RPMI8226 (cell line): ENCODE data around the gene ALOX5AP.
A peak's percentile ranks its signal among the peaks of the same experiment; 100 is the strongest.
"Not testable (repeated sequence)": the region's sequence is repeated elsewhere in the genome, so short reads cannot be mapped to it uniquely, and the experiment has no call there.

ENCODE experiments used
- DNase-seq: peaks from one replicate; pipeline ENCODE4 v3.0.0-alpha.2; 2015

Gene ALOX5AP

DNA sequence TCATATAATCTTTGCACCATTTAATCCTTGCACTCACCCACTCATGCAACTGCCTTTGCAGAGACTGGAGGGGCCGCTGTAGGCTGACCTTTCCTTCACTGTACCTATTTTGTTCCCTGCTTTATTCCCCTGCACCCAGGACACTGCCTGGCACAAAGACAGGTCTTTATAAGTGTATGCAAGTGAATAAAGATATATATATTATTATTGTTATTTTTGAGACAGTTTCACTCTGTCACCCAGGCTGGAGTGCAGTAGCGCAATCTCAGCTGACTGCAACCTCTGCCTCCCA, 3.8 kb downstream of the ALOX5AP start:
- no peak for DNase-seq

DNA sequence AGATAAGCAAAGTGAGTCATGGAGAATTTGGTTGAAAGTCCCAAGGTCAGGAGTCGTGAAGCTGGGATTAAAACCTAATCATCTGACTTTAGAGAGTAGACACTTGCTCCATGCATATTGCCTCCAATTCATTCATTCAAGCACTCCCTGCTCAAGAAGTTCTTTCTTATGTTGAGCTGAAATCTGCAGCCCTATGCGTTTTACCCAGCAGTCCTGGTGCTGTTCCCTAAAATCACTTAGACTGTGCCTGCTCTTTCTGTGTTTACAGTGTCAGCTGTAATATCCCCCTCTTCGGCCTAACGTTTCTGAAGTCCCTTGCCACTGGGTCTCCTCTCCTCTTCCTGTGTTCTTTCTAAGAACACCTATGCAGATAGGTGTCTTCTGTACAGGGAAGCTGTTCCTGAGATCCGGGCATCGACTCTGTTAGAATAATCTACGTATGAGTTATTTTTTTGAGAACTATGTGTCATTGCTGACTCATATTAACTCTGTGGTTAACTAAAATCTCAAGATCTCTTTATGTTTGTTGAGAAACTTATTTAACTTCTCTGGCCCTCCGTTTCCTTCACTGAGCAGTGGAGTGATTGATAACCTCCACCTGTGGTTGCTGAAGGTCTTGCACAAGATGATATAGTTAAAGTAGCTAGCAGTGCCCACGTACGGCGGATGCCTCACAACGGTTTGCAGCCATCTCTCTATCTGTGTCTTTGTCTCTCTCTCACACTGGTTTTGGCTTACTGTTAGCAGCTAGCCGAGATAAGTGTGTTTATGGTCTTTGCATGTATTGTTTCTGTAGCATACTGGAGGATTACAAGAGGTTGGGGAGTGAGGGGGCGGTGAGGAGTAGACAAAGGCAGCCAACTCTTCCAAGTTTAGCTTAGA, 4.7 kb downstream of the ALOX5AP start:
- no peak for DNase-seq

DNA sequence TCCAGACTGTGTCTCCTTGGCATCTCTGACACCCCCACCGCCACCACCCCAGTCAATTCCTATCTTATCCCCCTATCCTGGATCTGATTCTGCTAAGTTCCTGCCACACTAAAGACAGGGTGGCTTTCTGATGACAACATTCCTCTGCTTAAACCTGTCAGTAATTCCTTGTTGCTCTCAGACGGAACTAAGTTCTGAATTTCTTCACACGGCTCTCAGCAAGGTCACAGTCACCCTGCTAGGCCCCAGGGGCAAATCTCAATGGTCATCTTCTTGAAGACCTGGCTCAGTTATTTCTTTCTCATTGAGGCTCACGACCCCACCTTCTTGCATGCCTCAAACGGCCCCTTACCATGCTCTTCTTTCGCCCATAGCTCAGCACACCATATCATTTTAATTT, 7.6 kb downstream of the ALOX5AP start:
- no peak for DNase-seq

DNA sequence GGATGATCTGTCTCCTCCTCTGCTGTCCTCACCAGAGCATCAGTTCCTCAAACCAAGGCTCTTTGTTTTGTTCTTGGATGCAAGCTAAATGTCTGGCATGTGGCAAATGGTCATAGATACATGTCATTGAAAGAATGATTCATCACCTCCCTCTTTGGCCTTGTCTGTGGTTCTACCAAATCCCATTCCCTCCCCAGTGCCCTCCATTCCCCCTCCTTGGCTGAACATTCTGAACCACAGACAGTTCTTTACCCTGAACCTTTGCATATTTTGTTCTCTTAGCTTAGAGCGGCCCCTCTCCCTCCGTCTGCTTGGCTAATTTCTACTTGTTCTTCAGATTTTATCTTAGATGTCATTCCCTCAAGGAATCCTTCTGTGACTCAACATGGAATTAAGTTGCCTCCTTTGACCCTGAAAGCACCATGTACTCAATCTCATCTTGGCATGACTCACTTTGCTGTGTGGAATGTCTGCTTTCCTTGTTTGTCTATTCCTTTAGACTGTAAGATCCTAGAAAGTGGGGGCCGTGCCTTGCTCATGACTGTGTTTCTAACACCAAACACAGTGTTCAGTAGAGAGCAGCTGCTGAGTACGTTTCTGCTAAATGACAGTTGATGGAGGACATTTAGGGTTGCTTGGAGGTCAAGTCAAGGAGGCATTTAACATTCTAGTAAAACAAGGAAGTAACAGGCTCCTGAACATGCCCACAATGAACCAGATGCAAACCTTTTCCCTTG, 8.1 kb downstream of the ALOX5AP start:
- DNase-seq: no peak

DNA sequence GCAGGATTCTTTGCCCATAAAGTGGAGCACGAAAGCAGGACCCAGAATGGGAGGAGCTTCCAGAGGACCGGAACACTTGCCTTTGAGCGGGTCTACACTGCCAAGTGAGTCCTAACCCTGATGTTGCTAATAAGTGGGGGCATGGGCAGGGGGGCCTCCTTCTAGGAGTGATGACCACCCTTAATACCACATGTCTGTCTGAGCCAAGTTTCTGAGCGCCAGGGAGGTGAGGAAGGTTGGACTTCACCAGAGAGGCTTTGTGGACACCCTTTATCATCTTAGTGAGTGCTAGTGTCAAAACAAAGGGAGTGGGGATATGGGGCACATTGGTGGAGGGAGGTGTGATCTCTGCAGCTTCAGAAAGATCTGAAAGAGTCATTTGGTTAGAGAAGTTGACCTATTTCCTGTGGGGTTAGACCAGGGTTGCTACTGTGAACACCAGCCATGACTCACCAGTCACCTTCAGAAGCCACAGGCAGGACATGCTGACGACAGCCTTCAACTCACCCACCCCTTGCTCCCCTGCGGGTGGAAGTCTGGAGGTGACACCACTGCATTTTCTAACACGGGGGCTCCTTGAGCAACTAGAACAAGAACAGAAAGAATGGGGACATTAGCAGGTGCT, 8.8 kb downstream of the ALOX5AP start:
- peak; percentile 82 for DNase-seq

DNA sequence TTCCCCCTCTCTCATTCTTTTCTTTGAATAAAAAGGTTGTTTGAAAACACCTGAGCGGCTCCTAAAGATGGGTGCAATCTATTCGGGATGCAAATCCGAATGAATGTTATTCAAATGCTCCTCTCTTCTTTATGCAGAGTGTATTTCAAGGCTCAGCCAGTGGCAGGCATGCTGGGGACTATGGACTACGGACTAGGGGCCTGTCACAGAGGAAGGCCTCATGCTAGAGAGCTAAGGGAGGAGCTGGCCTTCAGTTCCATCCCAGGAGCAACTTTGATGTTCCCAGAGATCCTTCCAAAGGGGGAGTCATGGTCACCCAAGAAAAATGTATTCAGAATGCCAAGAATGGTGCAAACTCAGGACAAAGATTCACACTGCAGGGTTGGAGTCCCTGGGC, 9.3 kb downstream of the ALOX5AP start:
- DNase-seq: no peak

DNA sequence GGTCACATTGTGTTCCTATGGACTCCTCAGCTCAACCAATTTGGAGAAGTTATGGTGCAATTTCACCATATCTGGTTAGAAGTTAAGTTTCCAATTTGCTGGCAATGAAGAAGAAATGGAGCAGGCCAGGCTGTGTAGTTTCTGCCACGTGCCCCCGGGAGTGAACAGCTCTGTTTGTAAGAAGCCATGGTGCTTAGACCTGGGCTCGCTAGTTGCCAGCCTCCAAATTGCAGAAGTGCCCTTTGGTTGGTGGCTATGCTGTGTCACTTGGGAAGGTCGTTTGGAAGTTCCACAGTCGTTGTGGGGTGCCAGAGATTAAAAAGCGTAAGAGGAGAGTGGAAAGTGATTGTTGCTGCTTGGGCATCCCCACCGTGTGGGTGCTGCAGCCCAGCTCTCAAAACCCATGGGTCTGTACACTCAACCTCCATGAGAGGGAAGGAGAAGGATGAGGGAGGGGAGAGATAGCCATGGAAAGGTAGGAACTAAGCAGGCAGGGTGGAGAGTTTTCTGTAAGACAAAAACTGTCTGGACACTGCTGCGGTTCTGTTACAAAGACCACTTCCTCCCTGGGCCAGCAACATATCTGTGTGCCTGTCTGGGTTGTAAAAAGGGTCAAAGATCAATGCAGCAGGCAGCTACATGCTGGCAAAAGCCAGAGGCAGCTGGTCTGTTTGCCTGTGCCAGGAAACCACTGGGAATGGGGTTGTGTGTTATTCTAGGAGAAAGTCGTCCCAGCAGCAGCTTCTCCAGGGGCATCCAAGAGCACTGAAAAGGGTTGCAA, 10.8 kb downstream of the ALOX5AP start:
- DNase-seq: no peak

DNA sequence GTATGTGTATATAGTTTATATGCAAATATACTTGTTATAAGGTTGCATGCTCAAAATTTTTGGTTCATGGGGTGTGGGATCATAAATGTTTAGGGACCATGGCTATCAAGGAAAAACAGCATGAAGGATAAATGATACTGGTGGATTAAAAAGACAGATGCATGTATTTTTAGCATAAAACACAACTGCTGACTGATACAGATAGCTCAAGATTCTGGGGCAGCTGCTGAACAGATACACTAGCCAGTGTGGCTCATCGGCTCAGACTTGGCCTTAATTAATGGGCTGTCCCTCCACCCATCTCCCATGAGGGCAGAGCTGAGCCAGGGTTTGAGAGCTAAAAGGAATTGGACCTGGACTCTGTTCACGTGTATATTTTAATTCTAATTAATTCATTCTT, 11.4 kb downstream of the ALOX5AP start:
- no peak for DNase-seq

DNA sequence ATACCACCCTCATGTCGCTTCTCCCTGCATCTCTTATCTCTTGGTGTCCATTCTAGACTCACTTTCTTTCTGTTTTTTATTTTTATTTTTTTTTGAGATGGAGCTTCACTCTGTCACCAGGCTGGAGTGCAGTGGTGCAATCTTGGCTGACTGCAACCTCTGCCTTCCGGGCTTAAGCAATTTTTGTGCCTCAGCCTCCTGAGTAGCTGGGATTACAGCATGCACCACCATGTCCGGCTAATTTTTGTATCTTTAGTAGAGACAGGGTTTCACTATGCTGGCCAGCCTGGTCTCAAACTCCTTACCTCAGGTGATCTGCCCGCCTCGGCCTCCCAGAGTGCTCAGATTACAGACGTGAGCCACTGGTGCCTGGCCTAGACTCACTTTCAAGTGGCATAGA, 12.5 kb downstream of the ALOX5AP start:
- DNase-seq: not testable (repeated sequence)

DNA sequence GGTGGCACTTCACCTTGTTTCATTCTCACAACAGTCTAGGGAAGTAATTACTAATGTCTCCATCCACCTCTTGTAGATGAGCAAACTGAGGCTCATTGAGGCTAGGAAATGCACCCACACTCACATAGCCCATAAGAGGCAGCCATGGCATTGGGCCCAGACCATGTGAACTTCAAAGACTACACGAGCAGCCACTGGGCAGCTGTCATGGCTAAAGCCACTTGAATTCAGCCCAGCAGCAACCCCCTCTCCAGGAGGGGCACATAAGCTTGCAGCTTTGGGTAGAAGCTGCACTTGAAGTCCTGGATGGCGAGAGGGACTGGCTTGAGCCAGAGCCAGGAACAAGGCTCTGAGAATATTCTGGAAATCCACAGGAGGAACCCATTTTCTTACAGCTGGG, 13.4 kb downstream of the ALOX5AP start:
- no peak for DNase-seq

DNA sequence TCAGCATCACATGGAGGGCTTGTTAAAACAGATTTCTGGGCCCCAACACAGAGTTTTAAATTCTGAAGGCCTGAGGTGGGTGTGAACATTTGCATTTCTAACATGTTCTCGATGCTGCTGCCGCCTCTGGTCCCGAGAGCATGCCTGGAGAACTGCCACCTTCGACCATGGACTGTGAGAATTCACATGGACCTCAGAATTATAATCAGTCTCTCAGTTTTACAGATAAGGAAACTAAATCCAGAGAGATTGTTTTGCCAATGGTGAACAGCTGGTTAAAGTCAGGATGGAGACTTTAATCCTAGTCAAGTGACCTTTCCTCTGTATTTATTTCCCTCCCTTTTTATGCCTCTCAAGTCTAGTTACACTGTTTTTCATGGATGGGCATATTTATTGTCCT, 14.7 kb downstream of the ALOX5AP start:
- no peak for DNase-seq

DNA sequence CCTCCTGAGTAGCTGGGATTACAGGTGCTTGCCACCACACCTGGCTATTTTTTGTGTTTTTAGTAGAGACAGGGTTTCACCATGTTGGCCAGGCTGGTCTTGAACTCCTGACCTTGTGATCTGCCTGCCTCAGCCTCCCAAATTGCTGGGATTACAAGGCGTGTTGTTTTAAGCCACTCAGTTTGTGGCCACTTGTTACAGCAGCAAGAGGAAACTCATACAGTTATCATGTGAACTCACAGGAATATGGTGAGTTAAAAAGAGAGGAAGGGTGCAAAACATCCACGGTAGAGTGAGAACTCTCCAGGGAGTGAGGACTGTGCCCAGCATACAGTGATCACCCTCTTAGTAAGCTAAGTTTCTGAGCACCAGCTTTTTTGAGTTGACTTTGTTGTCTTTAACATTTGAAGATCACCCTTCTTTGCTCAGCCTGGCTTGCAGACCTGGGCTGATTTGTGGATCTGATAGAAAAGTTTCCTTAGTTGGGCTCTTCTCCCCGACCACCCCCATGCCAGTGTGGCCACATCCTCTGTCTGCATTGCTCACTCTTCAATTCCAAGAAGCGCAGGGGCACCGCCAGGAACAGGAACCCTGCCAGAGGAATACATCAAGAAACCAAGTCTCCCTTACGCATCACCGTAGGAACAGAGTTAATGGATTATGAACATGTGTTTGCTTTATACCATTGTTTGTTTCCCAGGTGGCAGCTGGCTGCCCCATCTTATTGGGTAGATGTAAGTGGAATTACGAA, 16.0 kb downstream of the ALOX5AP start:
- no peak for DNase-seq

DNA sequence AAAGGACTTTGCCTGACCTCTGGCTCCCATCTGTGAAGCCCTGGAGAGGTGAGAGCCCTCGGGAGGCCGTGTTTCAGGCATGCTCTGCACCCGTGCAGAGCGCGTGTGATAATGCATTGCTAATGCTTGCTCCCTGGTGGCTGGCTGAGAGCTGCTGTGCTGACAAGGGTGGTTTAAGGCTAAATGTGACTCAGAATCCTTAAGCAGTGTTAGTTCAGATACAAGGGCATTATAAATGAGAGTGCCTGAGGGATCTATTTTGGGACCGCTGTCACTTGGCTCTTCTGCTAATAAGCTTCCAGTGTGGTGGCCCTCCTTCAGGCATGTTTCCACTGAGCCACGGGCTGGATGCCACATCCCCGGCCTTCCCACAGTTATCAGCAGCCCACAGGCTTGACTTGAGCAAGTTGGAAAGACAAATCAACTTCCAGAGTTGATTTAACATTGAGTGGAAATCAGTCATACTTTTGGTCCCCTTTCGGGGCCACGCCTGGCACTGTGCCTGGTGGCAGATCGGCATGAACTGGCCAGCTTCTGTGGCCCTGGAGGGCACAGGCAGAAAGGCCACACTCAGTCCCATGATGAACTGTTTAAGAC, 17.0 kb downstream of the ALOX5AP start:
- DNase-seq: no peak

DNA sequence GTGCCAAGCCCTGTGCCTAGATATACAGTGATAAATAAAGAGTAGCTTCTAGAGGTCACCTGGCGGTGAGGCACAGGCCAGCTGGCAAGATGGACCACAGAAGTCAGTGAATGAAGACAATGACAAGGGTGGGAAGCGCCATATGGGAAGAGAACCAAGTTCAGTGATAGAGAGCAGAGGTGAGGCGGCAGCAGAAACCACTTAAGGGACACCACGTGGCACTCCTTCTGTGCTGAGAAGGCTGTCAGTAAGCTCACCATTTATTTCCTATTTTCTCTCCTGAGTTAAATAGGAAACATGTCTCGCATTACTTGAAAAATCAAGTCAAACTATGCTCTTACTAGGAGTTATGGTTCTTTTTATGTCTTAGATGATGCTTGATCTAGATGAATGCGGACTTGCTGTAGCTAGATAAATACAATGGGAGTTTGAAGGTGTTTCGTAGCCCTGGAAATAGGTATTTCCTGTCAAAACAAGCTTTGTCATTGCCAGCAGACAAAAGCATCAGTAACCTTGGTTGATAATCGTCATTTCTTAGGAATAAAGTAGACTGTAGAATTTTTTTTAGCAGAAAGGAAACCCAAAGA, 17.8 kb downstream of the ALOX5AP start:
- no peak for DNase-seq

DNA sequence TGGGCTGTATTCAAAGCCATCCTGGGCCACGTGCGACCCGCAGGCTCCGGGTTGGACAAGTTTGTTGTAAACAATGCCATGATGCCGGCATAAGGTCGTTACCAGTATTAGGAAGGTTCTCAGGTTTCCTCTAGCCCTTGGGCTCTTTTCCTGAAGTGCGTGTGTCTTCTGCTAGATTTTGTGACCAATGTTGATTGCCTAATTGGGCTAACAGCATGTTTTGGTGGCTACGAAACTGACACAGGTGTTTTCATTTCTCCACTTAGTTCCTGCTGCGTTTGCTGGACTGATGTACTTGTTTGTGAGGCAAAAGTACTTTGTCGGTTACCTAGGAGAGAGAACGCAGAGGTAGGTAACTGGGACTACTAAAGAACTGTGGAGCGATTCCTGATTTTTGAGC, 20.3 kb downstream of the ALOX5AP start:
- peak; percentile 85 for DNase-seq

DNA sequence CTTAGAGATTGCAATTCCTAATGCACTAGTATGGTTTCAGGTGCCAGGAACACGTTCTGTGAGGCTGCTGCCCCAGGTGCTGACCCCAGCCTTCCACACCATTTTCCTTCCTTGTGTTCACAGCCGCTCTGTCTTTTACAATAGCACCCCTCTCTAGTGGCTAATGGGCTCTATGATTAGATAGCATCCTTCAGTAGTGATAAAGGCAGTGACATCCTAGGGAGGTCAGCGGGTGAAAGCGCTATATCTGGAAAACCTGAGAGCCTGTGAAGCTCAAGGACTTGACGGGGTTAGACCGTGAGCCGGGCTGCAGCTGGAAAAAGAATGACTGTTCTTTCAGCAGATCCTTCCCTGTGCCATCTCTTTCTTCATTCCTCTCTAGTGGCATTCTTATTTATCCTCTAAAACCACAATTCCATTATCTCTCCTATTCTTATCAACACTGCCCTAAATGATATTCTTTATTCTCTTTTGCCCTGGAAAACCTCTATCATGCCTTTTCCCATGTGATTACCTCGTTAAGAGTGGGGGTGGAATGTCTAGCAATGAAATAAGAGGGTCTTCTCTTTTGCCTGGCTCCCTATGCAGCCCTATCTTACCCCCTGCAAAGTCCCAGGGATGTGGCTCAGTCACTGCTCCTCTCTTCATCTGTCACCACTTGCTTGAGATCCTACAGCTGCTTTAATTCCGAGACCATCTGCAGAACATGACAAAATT, 21.8 kb downstream of the ALOX5AP start:
- no peak for DNase-seq

DNA sequence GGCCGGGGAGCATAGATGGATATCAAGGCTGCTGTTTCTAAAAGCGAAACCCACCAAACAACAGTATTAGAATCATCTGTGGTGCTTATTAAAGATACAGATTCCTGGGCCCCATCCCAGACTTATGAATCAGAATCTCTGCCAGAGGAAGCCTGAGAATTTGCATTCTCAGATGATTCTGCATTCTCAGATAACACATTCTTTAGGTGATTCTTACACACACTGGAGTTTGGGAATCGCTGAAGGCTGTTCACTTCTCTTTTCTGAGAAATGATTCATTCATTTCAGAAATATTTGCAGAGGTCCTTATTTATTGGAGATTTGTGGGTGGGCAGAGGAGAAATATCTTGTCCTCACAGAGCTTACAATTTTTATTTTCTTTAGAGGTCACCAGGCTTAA, 24.4 kb downstream of the ALOX5AP start:
- no peak for DNase-seq

DNA sequence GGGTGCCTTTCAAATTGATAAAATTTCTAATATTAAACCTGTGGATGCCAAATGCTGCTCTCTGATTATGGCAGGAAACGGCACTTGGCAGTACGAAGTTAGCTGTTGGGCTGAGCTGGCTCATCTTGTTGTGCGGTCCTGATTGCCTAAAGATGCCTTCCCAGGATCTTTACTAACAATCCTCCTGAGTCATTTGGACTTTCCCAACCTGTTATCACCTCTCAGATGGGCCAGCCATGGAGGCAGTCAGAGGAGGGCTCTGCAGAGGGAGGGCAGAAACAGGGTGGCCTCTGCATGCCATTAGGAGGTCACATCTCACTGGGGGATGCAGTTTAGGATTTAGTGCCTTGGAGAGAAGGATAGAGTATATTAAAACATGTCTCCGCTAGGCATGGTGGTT, 27.3 kb downstream of the ALOX5AP start:
- no peak for DNase-seq

DNA sequence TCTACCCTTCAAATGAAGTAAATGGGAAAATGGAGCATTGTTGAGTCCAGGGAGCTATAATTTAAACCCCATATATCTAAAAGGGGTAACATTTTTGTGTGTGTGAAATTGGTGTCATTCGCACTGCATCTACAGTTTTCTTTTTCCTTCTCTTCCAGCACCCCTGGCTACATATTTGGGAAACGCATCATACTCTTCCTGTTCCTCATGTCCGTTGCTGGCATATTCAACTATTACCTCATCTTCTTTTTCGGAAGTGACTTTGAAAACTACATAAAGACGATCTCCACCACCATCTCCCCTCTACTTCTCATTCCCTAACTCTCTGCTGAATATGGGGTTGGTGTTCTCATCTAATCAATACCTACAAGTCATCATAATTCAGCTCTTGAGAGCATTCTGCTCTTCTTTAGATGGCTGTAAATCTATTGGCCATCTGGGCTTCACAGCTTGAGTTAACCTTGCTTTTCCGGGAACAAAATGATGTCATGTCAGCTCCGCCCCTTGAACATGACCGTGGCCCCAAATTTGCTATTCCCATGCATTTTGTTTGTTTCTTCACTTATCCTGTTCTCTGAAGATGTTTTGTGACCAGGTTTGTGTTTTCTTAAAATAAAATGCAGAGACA, 28.6 kb downstream of the ALOX5AP start:
- no peak for DNase-seq

DNA sequence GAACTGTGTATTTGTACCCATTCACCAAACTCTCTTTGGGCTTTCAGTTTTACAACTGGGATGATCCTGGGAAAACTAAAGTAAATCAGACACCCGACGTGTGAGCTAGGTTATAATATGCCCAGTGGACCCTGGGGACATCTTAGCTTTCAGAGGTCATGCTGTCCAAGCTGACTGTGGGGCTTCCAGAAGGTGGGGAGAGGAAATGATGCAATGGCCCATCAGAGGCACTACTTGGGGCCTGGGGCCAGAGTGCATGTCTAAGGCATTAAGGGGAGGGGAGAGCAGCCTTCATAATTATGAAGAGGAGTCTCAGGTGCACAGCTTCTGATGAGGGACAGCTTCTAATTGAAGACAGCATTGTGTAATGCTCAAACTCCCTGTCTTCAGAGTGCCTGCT, 30.9 kb downstream of the ALOX5AP start:
- no peak for DNase-seq

DNA sequence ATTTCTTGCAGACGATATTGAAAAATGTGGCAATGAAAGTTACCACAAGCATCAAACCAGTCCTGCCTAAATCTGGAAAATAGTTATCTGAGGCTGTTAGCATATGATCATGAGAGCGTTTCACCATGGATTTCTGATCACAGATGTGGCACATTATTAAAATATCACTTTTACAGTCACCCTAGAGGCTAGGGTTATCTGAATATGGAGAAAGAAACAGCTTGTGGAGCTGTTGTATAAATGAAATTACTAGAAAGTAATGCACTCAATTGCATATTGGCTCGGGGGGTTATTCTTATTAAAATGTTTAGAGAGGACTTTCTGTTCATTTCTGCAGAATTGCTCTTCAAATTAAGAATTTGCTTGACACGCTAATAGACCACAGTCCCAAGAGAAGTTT, 35.6 kb downstream of the ALOX5AP start:
- DNase-seq: no peak
